B cell (primary cell): Measurements from ENCODE around the gene TAF13. TPM values are rescaled to one million over a fixed set of nuclear protein-coding genes. Genes with fewer than 3 reads are reported as not detected.

Experiments used
- ATAC-seq: fragments of 200-7000 bp; cut with Tn5 transposase; one replicate; pipeline ENCODE4 v1.10.0; 2021; ENCODE audit warnings: low read depth, mild to moderate bottlenecking, moderate number of reproducible peaks, moderate library complexity
- CTCF ChIA-PET: fragments of 350-600 bp; sonication (Branson Sonifier 250); formaldehyde crosslinking; loops from one replicate; lab custom pipeline; 2021; ENCODE audit warnings: antibody characterized with exemption, inconsistent platforms; lab: Charles Lee
- POLR2A ChIA-PET: fragments of 350-600 bp; sonication (Branson Sonifier 250); formaldehyde crosslinking; loops from one replicate; lab custom pipeline; 2021; ENCODE audit warnings: antibody characterized with exemption; lab: Charles Lee
- DNase-seq: peaks from one replicate; pipeline ENCODE4 v3.0.0; 2013
- H2AFZ ChIP-seq: 2 replicates; pipeline ENCODE4 v1.6.1; 2012; ENCODE audit warnings: mild to moderate bottlenecking, low read depth, low read length; ENCODE audit not compliant: insufficient read depth, poor library complexity, severe bottlenecking
- H3K27ac ChIP-seq, 2 donors: 1 replicate in 1 of 2; 2 replicates in 1 of 2; pipeline ENCODE4 v1.5.1; 2012 to 2013; ENCODE audit warnings: low read length in 2 of 2, mild to moderate bottlenecking in 2 of 2, moderate library complexity in 1 of 2
- H3K27me3 ChIP-seq, 4 experiments: fragments of 200-600 bp in 1 of 4; sonication (generic) in 1 of 4; replicated peaks in 1 of 4; 1 replicate in 2 of 4; 2 replicates in 2 of 4; pipeline versions ENCODE4 v1.6.1 to v1.7.0; 2013 to 2016; ENCODE audit warnings: low read length in 3 of 4, mild to moderate bottlenecking in 2 of 4, mixed read lengths in 1 of 4, moderate library complexity in 1 of 4; ENCODE audit not compliant: insufficient read depth in 4 of 4, control insufficient read depth in 3 of 4; ENCODE audit errors: control extremely low read depth in 1 of 4
- H3K36me3 ChIP-seq, 2 experiments: replicated peaks in 1 of 2; 1 replicate in 1 of 2; 2 replicates in 1 of 2; pipeline versions ENCODE4 v1.6.1 to v1.7.1; 2013; ENCODE audit warnings: low read length in 1 of 2; ENCODE audit not compliant: insufficient read depth in 2 of 2, control insufficient read depth in 1 of 2; ENCODE audit errors: control extremely low read depth in 1 of 2, extremely low read depth in 1 of 2
- H3K4me1 ChIP-seq, 2 donors: fragments of 200-600 bp in 1 of 2; sonication (generic) in 1 of 2; 1 replicate in 1 of 2; 2 replicates in 1 of 2; pipeline versions ENCODE4 v1.5.1 to v1.6.1; 2013 to 2017; ENCODE audit warnings: low read length in 2 of 2; ENCODE audit not compliant: control insufficient read depth in 2 of 2, insufficient read depth in 2 of 2
- H3K4me2 ChIP-seq: replicated peaks from 2 replicates; pipeline ENCODE3; 2012; ENCODE audit warnings: mild to moderate bottlenecking, low read depth, low read length; ENCODE audit not compliant: poor library complexity, severe bottlenecking
- H3K4me3 ChIP-seq, 5 experiments: fragments of 200-600 bp in 1 of 5; sonication (generic) in 1 of 5; 1 replicate in 3 of 5; 2 replicates in 2 of 5; pipeline versions ENCODE4 v1.5.1 to v1.7.0; 2011 to 2016; ENCODE audit warnings: low read length in 4 of 5, mild to moderate bottlenecking in 4 of 5, low read depth in 2 of 5, control low read depth in 1 of 5, moderate library complexity in 1 of 5; ENCODE audit not compliant: insufficient read depth in 1 of 5; ENCODE audit errors: control extremely low read depth in 1 of 5, extremely low read depth in 1 of 5
- H3K79me2 ChIP-seq: fragments of 200-600 bp; sonication (generic); one replicate; pipeline ENCODE4 v1.6.0; 2016; ENCODE audit warnings: low read length; ENCODE audit not compliant: control insufficient read depth, insufficient read depth
- H3K9ac ChIP-seq: fragments of 200-600 bp; sonication (generic); 2 replicates; pipeline ENCODE4 v1.6.1; 2017; ENCODE audit warnings: mild to moderate bottlenecking, low read length, moderate library complexity
- H3K9me3 ChIP-seq, 3 donors: one replicate each; pipeline versions ENCODE4 v1.6.1 to v1.7.1; 2013; ENCODE audit warnings: low read length in 2 of 3; ENCODE audit not compliant: control insufficient read depth in 2 of 3, insufficient read depth in 1 of 3; ENCODE audit errors: control extremely low read depth in 1 of 3
- H4K20me1 ChIP-seq: 2 replicates; pipeline ENCODE4 v1.6.0; 2012; ENCODE audit warnings: mild to moderate bottlenecking, low read length; ENCODE audit not compliant: insufficient read depth, control insufficient read depth, poor library complexity, severe bottlenecking
- H3K27ac Mint-ChIP-seq: one replicate; pipeline ENCODE4 v1.8.0; 2021; ENCODE audit warnings: mixed read lengths
- H3K27me3 Mint-ChIP-seq: one replicate; pipeline ENCODE4 v1.8.0; 2021; ENCODE audit warnings: mixed read lengths
- H3K4me1 Mint-ChIP-seq: one replicate; pipeline ENCODE4 v1.8.0; 2021; ENCODE audit warnings: mixed read lengths
- H3K4me3 Mint-ChIP-seq: one replicate; pipeline ENCODE4 v1.8.0; 2021; ENCODE audit warnings: mixed read lengths
- H3K9me3 Mint-ChIP-seq: one replicate; pipeline ENCODE4 v1.8.0; 2022; ENCODE audit warnings: mixed read lengths; ENCODE audit not compliant: insufficient read depth
- EZH2 ChIP-seq: IDR thresholded peaks from 2 replicates; pipeline ENCODE4 v1.6.1; 2012; ENCODE audit warnings: borderline replicate concordance, low read depth, mild to moderate bottlenecking, moderate library complexity, low read length; ENCODE audit not compliant: insufficient read depth, poor library complexity, severe bottlenecking
- WGBS: methylation state at CpG from one replicate; pipeline ENCODE4 v1.1.5; 2013; ENCODE audit warnings: missing lambda C conversion rate; ENCODE audit not compliant: insufficient coverage; 5-methylcytosine and 5-hydroxymethylcytosine counted together
- intact Hi-C: fragments of 100-400 bp; cut with micrococcal nuclease; formaldehyde crosslinking; loops from one replicate; pipeline ENCODE4 v1.10.0; 2022
- polyA plus RNA-seq: library from polyadenylated mRNA; depleted of rRNA; stranded (reverse); fragments of >200 nt; gene quantifications from 2 replicates; pipeline ENCODE4 v1.2.3, GENCODE V29; 2012
- total RNA-seq, 2 donors: library from RNA; stranded (reverse); fragments of 120-200 nt in 1 of 2; gene quantifications; 1 replicate in 1 of 2; 2 replicates in 1 of 2; pipeline versions ENCODE4 v1.2.3 to v1.2.4, GENCODE V29; 2013 to 2022
- TF ChIP-seq, protein P1 (sequence below): fragments of 200-600 bp; IDR thresholded peaks from one replicate; pipeline ENCODE4 v1.8.0; 2022; ENCODE audit warnings: antibody characterized with exemption, mild to moderate bottlenecking

Gene TAF13
- total and polyA plus RNA-seq, 2 donors (not counting 1 experiment from before 2014, with no cell fraction given) = 6.6 to 14.3 TPM

- Histone ChIP-seq H3K4me1 (peaks cover 8 to 17% of the 10 kb centered on the region in 2 donors), H3K9ac (peak overlapping the region; percentile 91), H3K36me3 (peaks cover 0 to 9% of the 10 kb centered on the region in 2 experiments), H2AFZ (peak overlapping the region; percentile 88), H3K79me2 (peaks cover 39% of the 10 kb centered on the region), H3K4me2 (peak overlapping the region; percentile 94), H3K27me3 (no peaks in the 10 kb centered on the region), H3K4me3 (peak overlapping the region; percentile 45 to 90 (median 85)), H4K20me1 (no peaks in the 10 kb centered on the region), H3K27ac (peak overlapping the region; percentile 91 to 94), H3K9me3 (no peaks in the 10 kb centered on the region)
- intact Hi-C loops = loop anchor here (1.0 to 10.0 kb wide), 8 partner anchors 10 to 545 kb away; partner anchors contain the start of genes ATXN7L2, PSMA5, SARS1 and TAF13
- Mint-ChIP-seq H3K9me3 (no peaks in the 10 kb centered on the region), H3K4me1 (peaks cover 8% of the 10 kb centered on the region), H3K4me3 (peak overlapping the region; percentile 94), H3K27me3 (no peaks in the 10 kb centered on the region), H3K27ac (peak overlapping the region; percentile 97)
- DNase-seq (peak; percentile 98), ATAC-seq (peak; percentile 89)
- CTCF ChIA-PET = interaction anchor here (0.6 to 3.7 kb wide), 24 partner anchors 8 to 1262 kb away, joined by 3 to 64 read pairs (median 5); partner anchors contain the start of genes CLCC1, ELAPOR1, HENMT1 and PRPF38B
- POLR2A ChIA-PET = interaction anchor here (0.5 to 3.6 kb wide), 20 partner anchors 9 to 1772 kb away, joined by 3 to 38 read pairs (median 4); partner anchors contain the start of genes ATXN7L2, CLCC1, PRPF38B and SARS1
- TF ChIP-seq, protein P1, sequence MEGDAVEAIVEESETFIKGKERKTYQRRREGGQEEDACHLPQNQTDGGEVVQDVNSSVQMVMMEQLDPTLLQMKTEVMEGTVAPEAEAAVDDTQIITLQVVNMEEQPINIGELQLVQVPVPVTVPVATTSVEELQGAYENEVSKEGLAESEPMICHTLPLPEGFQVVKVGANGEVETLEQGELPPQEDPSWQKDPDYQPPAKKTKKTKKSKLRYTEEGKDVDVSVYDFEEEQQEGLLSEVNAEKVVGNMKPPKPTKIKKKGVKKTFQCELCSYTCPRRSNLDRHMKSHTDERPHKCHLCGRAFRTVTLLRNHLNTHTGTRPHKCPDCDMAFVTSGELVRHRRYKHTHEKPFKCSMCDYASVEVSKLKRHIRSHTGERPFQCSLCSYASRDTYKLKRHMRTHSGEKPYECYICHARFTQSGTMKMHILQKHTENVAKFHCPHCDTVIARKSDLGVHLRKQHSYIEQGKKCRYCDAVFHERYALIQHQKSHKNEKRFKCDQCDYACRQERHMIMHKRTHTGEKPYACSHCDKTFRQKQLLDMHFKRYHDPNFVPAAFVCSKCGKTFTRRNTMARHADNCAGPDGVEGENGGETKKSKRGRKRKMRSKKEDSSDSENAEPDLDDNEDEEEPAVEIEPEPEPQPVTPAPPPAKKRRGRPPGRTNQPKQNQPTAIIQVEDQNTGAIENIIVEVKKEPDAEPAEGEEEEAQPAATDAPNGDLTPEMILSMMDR = peak; percentile 82
- TF ChIP-seq EZH2 = no peak
- under 1% methylated on average over 64 of the region's 77 CpGs for WGBS
These were observed 24.4 kb upstream of the TAF13 start for GRCh38 chr1:109099938-109100773.
